Parathyroid adenoma (tissue), 2 donors: ENCODE measurements around the gene ITSN2.

Source experiments
- H2AFZ ChIP-seq: fragments of 300-600 bp; sonication (generic); one replicate; pipeline ENCODE4 v1.7.0; 2017; ENCODE audit warnings: antibody characterized with exemption, mild to moderate bottlenecking
- H3K27ac ChIP-seq: fragments of 300-600 bp; sonication (generic); one replicate; pipeline ENCODE4 v1.7.0; 2017
- H3K27me3 ChIP-seq: fragments of 300-600 bp; sonication (generic); one replicate; pipeline ENCODE4 v1.7.0; 2017; ENCODE audit warnings: low read length; ENCODE audit not compliant: control insufficient read depth, insufficient read depth
- H3K36me3 ChIP-seq: fragments of 300-600 bp; sonication (generic); one replicate; pipeline ENCODE4 v1.7.0; 2017; ENCODE audit warnings: low read length; ENCODE audit not compliant: control insufficient read depth, insufficient read depth
- H3K4me1 ChIP-seq: fragments of 300-600 bp; sonication (generic); one replicate; pipeline ENCODE4 v1.7.0; 2017; ENCODE audit warnings: control low read depth
- H3K4me2 ChIP-seq: fragments of 300-600 bp; sonication (generic); one replicate; pipeline ENCODE4 v1.7.0; 2017; ENCODE audit warnings: low read length
- H3K4me3 ChIP-seq: fragments of 300-600 bp; sonication (generic); one replicate; pipeline ENCODE4 v1.7.0; 2017; ENCODE audit warnings: low read depth, low read length
- H3K79me2 ChIP-seq: fragments of 300-600 bp; sonication (generic); one replicate; pipeline ENCODE4 v1.7.0; 2017; ENCODE audit warnings: control low read depth
- H3K9ac ChIP-seq: fragments of 300-600 bp; sonication (generic); one replicate; pipeline ENCODE4 v1.7.0; 2017; ENCODE audit warnings: mild to moderate bottlenecking
- H3K9me3 ChIP-seq: fragments of 300-600 bp; sonication (generic); one replicate; pipeline ENCODE4 v1.7.0; 2017; ENCODE audit warnings: low read length; ENCODE audit not compliant: control insufficient read depth
- TF ChIP-seq, protein P1 (sequence below): fragments of 300-600 bp; sonication (generic); IDR thresholded peaks from one replicate; pipeline ENCODE4 v1.7.0; 2017; ENCODE audit warnings: antibody characterized with exemption, mild to moderate bottlenecking
- donor health status: primary hyperparathyroidism.

The ITSN2 gene

DNA sequence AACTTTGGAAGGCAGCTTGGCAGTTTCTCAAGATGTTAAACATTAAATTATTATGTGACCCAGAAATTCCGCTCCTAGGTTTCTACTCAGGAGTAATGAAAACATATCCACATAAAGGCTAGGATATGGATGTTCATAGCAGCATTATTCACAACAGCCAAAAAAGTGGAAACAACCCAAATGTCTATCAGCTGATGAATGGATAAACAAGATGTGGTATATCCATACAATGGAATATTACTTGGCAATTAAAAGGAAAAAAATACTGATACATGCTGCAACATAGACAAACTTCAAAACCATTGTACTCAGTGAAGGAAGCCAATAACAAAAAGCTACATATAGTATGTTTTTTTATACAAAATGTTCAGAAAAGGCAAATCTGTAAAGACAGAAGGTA, 197.8 kb downstream of the ITSN2 start:
- H3K27ac ChIP-seq = no peak overlapping the region
- H3K79me2 ChIP-seq = no peaks in the 10 kb centered on the region
- H3K9me3 ChIP-seq = no peaks in the 10 kb centered on the region
- TF ChIP-seq, protein P1, sequence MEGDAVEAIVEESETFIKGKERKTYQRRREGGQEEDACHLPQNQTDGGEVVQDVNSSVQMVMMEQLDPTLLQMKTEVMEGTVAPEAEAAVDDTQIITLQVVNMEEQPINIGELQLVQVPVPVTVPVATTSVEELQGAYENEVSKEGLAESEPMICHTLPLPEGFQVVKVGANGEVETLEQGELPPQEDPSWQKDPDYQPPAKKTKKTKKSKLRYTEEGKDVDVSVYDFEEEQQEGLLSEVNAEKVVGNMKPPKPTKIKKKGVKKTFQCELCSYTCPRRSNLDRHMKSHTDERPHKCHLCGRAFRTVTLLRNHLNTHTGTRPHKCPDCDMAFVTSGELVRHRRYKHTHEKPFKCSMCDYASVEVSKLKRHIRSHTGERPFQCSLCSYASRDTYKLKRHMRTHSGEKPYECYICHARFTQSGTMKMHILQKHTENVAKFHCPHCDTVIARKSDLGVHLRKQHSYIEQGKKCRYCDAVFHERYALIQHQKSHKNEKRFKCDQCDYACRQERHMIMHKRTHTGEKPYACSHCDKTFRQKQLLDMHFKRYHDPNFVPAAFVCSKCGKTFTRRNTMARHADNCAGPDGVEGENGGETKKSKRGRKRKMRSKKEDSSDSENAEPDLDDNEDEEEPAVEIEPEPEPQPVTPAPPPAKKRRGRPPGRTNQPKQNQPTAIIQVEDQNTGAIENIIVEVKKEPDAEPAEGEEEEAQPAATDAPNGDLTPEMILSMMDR = no peak
- no peak overlapping the region for H3K9ac ChIP-seq
- H3K4me3 ChIP-seq = no peak overlapping the region
- no peak overlapping the region for H3K4me2 ChIP-seq
- no peak overlapping the region for H2AFZ ChIP-seq
- no peaks in the 10 kb centered on the region for H3K36me3 ChIP-seq
- no peaks in the 10 kb centered on the region for H3K27me3 ChIP-seq
- no peaks in the 10 kb centered on the region for H3K4me1 ChIP-seq

DNA sequence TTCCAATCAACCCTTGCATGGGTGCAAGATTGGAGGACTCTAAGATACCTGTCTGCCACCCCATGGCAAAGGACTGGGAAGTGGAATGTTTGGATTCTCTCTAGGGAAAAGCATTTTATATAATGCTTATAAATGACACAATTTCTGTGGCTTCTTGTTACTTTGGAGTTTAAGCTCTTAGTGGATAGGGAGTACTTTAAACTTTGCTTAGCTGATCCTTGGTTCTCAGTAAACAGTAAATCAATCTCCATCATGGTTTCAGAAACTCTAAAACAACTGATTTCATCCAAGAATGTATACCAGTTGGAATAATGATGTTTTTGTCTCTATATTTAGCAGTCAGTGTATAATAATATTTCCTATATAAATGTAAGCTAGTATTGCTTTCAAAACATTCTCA, 199.6 kb downstream of the ITSN2 start:
- no peaks in the 10 kb centered on the region for H3K79me2 ChIP-seq
- H2AFZ ChIP-seq = no peak overlapping the region
- no peaks in the 10 kb centered on the region for H3K27me3 ChIP-seq
- H3K4me2 ChIP-seq = no peak overlapping the region
- H3K4me3 ChIP-seq = no peak overlapping the region
- no peak overlapping the region for H3K9ac ChIP-seq
- no peaks in the 10 kb centered on the region for H3K36me3 ChIP-seq
- H3K27ac ChIP-seq = no peak overlapping the region
- no peaks in the 10 kb centered on the region for H3K9me3 ChIP-seq
- H3K4me1 ChIP-seq = no peaks in the 10 kb centered on the region
- TF ChIP-seq, protein P1 = no peak

DNA sequence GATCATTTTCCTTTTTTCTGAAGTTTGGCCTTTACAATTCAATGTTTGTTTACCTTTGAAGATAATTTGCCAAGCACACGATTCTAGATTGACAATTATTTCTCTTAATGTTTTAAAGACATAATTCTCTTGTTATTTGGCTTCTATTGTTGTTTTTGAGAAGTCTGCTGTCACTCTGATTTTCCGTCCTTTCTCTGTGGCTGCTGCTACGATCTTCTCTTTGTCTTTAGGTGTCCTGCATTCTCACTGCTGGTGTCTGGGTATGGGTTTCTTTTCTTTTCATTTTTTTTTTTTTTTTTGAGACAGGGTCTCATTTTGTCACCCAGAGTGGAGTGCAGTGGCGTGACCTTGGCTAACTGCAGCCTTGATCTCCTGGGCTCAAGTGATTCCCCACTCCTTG, 200.6 kb downstream of the ITSN2 start:
- Histone ChIP-seq H3K27me3 (no peaks in the 10 kb centered on the region), H3K4me2 (no peak overlapping the region), H3K27ac (no peak overlapping the region), H3K9me3 (no peaks in the 10 kb centered on the region), H3K9ac (no peak overlapping the region), H3K79me2 (no peaks in the 10 kb centered on the region), H2AFZ (no peak overlapping the region), H3K4me3 (no peak overlapping the region), H3K36me3 (no peaks in the 10 kb centered on the region), H3K4me1 (no peaks in the 10 kb centered on the region)
- TF ChIP-seq, protein P1 = no peak

GRCh38 chr2:24158131-24158530, 202.2 kb downstream of the ITSN2 start:
- no peaks in the 10 kb centered on the region for H3K36me3 ChIP-seq
- H3K27ac ChIP-seq = no peak overlapping the region
- H3K9me3 ChIP-seq = no peaks in the 10 kb centered on the region
- no peak overlapping the region for H3K9ac ChIP-seq
- TF ChIP-seq, protein P1 = no peak
- H3K4me2 ChIP-seq = no peak overlapping the region
- H3K4me3 ChIP-seq = no peak overlapping the region
- H3K79me2 ChIP-seq = no peaks in the 10 kb centered on the region
- H3K4me1 ChIP-seq = no peaks in the 10 kb centered on the region
- no peaks in the 10 kb centered on the region for H3K27me3 ChIP-seq
- no peak overlapping the region for H2AFZ ChIP-seq

DNA sequence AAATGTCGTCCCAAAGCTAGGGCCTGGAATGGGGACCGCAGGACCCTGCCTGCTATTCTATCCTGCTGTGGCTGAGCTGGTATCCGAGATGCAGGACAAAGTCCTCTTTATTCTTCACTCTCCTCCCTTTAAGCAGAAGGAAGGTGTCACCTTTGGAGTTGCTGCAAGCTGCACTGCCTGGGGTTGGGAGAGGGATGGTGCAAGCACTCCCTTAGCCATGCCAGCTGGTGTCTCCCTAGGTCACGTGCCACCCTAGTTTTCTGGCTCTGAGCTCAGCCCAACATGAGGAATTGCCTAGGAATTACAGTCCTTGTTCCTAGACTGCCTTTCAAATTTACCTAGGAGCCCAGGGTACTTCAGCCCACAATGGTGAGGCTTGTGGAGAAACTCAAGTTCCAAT, 206.9 kb downstream of the ITSN2 start:
- H3K79me2 ChIP-seq = no peaks in the 10 kb centered on the region
- H3K36me3 ChIP-seq = no peaks in the 10 kb centered on the region
- H3K27ac ChIP-seq = no peak overlapping the region
- TF ChIP-seq, protein P1 = no peak
- H3K9ac ChIP-seq = no peak overlapping the region
- H3K27me3 ChIP-seq = no peaks in the 10 kb centered on the region
- H3K9me3 ChIP-seq = no peaks in the 10 kb centered on the region
- no peaks in the 10 kb centered on the region for H3K4me1 ChIP-seq
- no peak overlapping the region for H3K4me3 ChIP-seq
- H3K4me2 ChIP-seq = no peak overlapping the region
- H2AFZ ChIP-seq = no peak overlapping the region
